ENCODE measurements around the gene VARS1.
A peak's percentile ranks its signal among the peaks of the same experiment; 100 is the strongest.
"Not testable (repeated sequence)": the region's sequence is repeated elsewhere in the genome, so short reads cannot be mapped to it uniquely, and the experiment has no call there.

The VARS1 gene

DNA sequence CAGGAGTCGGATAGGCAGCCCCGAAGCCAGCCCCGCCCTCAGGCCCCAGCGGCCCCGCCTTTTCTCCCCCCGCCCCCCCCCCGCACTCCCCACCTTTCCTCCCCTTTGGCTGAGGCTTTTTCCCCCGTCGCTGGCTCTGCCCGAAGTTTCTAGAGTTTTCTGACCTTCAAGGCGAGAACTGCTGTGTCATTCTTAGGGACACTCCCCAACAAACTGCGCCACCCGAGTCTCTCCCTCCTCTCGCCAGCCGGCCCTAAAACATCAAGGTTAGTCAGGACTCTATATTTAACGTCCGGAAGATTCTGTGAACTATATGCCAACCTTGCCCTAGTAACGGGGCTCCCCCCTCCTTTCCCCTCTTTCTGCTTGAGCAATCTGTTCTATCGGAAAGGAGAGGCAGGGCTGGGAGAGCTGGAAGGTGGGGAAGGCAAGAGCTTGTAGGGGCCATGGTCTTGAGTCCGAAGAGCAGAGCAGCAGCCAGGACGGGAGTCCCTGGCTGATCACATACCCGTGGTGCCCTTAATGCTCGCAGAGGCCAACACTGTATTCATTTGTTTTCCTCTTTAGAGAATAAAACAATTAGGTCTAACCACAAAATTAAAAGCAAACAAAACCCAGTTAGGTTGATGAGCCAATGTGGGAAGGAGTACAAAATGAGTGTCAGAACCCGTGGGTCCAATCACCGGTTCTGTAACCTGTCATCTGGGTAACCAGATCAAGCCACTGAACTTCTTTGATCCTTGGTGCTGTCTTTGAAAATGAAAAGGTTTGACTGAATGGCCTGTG lies 26.7 kb upstream of the VARS1 start:
- peak; percentile 46 to 55 (median 53) for DNase-seq
- Histone ChIP-seq H3K4me3 (ENCODE audit: insufficient read depth, low read depth, low read length, poor library complexity, severe bottlenecking) (peak overlapping the region; percentile 73), H3K9me3 (ENCODE audit: control insufficient read depth, low read length) (no peaks in the 10 kb centered on the region), H3K27ac (ENCODE audit: insufficient read depth, low read length, poor library complexity, severe bottlenecking) (peak overlapping the region; percentile 86), H3K27me3 (replicated peaks; ENCODE audit: control insufficient read depth, insufficient read depth, low read length, poor library complexity, severe bottlenecking) (no peaks in the 10 kb centered on the region), H3K36me3 (ENCODE audit: control insufficient read depth, insufficient read depth, low read length) (no peaks in the 10 kb centered on the region), H3K4me1 (ENCODE audit: control insufficient read depth, insufficient read depth, low read length, poor library complexity, severe bottlenecking) (peaks cover 26% of the 10 kb centered on the region)

- Histone ChIP-seq H3K4me3 (ENCODE audit: insufficient read depth, low read depth, low read length, poor library complexity, severe bottlenecking) (peak overlapping the region; percentile 73), H3K27ac (ENCODE audit: insufficient read depth, low read length, poor library complexity, severe bottlenecking) (peak overlapping the region; percentile 86), H3K27me3 (replicated peaks; ENCODE audit: control insufficient read depth, insufficient read depth, low read length, poor library complexity, severe bottlenecking) (no peaks in the 10 kb centered on the region), H3K9me3 (ENCODE audit: control insufficient read depth, low read length) (no peaks in the 10 kb centered on the region), H3K36me3 (ENCODE audit: control insufficient read depth, insufficient read depth, low read length) (no peaks in the 10 kb centered on the region), H3K4me1 (ENCODE audit: control insufficient read depth, insufficient read depth, low read length, poor library complexity, severe bottlenecking) (peaks cover 21% of the 10 kb centered on the region)
- DNase-seq = no peak
Observed at GRCh38 chr6:31821301-31822035, 25.9 kb upstream of the VARS1 start.

GRCh38 chr6:31820399-31820798 lies 24.8 kb upstream of the VARS1 start:
- not testable (repeated sequence) for DNase-seq; H3K9me3 ChIP-seq (ENCODE audit: control insufficient read depth, low read length); H3K27me3 ChIP-seq (replicated peaks; ENCODE audit: control insufficient read depth, insufficient read depth, low read length, poor library complexity, severe bottlenecking); H3K4me3 ChIP-seq (ENCODE audit: insufficient read depth, low read depth, low read length, poor library complexity, severe bottlenecking); H3K27ac ChIP-seq (ENCODE audit: insufficient read depth, low read length, poor library complexity, severe bottlenecking); H3K36me3 ChIP-seq (ENCODE audit: control insufficient read depth, insufficient read depth, low read length)
- peaks cover 22% of the 10 kb centered on the region for H3K4me1 ChIP-seq (ENCODE audit: control insufficient read depth, insufficient read depth, low read length, poor library complexity, severe bottlenecking)

DNA sequence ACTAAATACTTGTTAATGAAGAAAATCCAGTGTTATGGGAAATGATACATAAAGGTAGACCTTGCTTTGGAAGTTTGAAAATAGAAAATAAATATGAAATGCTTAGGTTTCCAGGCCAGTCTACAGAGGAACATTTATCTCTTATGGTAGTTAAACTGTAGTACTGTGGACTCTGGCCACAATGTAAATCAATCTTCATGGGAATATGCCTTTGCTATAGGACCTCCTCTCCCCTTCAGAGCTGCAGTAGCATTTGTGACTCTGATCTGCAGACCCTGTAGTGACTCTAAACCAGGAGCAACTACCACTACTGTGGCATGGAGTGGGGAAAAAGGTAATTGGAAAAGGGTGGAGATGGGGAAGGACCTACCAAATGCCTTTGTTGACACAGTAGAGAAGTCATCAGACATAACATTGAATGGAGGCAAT lies 24.3 kb upstream of the VARS1 start:
- H3K27me3 ChIP-seq (replicated peaks; ENCODE audit: control insufficient read depth, insufficient read depth, low read length, poor library complexity, severe bottlenecking) = no peaks in the 10 kb centered on the region
- no peaks in the 10 kb centered on the region for H3K36me3 ChIP-seq (ENCODE audit: control insufficient read depth, insufficient read depth, low read length)
- no peak overlapping the region for H3K27ac ChIP-seq (ENCODE audit: insufficient read depth, low read length, poor library complexity, severe bottlenecking)
- no peak for DNase-seq
- H3K9me3 ChIP-seq (ENCODE audit: control insufficient read depth, low read length) = no peaks in the 10 kb centered on the region
- peaks cover 24% of the 10 kb centered on the region for H3K4me1 ChIP-seq (ENCODE audit: control insufficient read depth, insufficient read depth, low read length, poor library complexity, severe bottlenecking)
- H3K4me3 ChIP-seq (ENCODE audit: insufficient read depth, low read depth, low read length, poor library complexity, severe bottlenecking) = no peak overlapping the region

DNA sequence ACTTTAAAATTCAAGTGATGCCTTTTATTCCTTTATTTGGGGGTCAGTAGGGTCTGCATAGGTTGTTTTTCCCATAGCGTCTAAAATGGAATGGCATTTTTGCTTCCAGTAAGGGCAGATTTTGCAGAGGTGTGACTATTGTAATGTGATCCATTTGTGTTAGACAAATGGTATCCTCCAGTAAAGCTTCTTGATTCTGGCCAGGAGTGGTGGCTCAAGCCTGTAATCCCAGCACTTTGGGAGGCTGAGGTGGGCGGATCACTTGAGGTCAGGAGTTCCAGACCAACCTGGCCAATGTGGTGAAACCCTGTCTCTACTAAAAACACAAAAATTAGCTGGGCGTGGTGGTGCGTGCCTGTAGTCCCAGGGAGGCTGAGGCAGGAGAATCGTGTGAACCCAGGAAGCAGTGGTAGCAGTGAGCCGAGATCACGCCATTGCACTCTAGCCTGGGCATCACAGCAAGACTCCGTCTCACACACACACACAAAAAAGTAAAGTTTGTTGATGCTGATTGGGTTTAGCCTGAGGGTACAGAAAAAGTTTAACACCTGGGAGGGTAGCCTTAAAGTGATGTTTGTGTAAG lies 22.5 kb upstream of the VARS1 start:
- peak overlapping the region; percentile 42 for H3K4me3 ChIP-seq (ENCODE audit: insufficient read depth, low read depth, low read length, poor library complexity, severe bottlenecking)
- not testable (repeated sequence) for H3K27me3 ChIP-seq (replicated peaks; ENCODE audit: control insufficient read depth, insufficient read depth, low read length, poor library complexity, severe bottlenecking); H3K36me3 ChIP-seq (ENCODE audit: control insufficient read depth, insufficient read depth, low read length); H3K9me3 ChIP-seq (ENCODE audit: control insufficient read depth, low read length); DNase-seq
- peaks cover 33% of the 10 kb centered on the region for H3K4me1 ChIP-seq (ENCODE audit: control insufficient read depth, insufficient read depth, low read length, poor library complexity, severe bottlenecking)
- peak overlapping the region; percentile 65 for H3K27ac ChIP-seq (ENCODE audit: insufficient read depth, low read length, poor library complexity, severe bottlenecking)

- H3K36me3 ChIP-seq (ENCODE audit: control insufficient read depth, insufficient read depth, low read length); H3K27me3 ChIP-seq (replicated peaks; ENCODE audit: control insufficient read depth, insufficient read depth, low read length, poor library complexity, severe bottlenecking); H3K9me3 ChIP-seq (ENCODE audit: control insufficient read depth, low read length): not testable (repeated sequence)
- peak in 1 of 3 donors; percentile 20 for DNase-seq
- H3K27ac ChIP-seq (ENCODE audit: insufficient read depth, low read length, poor library complexity, severe bottlenecking) = peak overlapping the region; percentile 65
- peak overlapping the region; percentile 42 for H3K4me3 ChIP-seq (ENCODE audit: insufficient read depth, low read depth, low read length, poor library complexity, severe bottlenecking)
- H3K4me1 ChIP-seq (ENCODE audit: control insufficient read depth, insufficient read depth, low read length, poor library complexity, severe bottlenecking) = peaks cover 31% of the 10 kb centered on the region
Observed at GRCh38 chr6:31817133-31817928, 21.8 kb upstream of the VARS1 start.

- Histone ChIP-seq H3K4me3 (ENCODE audit: insufficient read depth, low read depth, low read length, poor library complexity, severe bottlenecking) (peak within 1 kb of the TSS; percentile 92), H3K27ac (ENCODE audit: insufficient read depth, low read length, poor library complexity, severe bottlenecking) (peak within 1 kb of the TSS; percentile 81), H3K27me3 (replicated peaks; ENCODE audit: control insufficient read depth, insufficient read depth, low read length, poor library complexity, severe bottlenecking) (no peaks in the 10 kb centered on the region), H3K36me3 (ENCODE audit: control insufficient read depth, insufficient read depth, low read length) (peaks cover 12% of the 10 kb centered on the region), H3K9me3 (ENCODE audit: control insufficient read depth, low read length) (no peaks in the 10 kb centered on the region), H3K4me1 (ENCODE audit: control insufficient read depth, insufficient read depth, low read length, poor library complexity, severe bottlenecking) (peaks cover 23% of the 10 kb centered on the region)
- peak; percentile 50 to 72 (median 52) for DNase-seq
Observed at GRCh38 chr6:31815025-31815838, 19.7 kb upstream of the VARS1 start, which contains the start of the genes HSPA1A and HSPA1L. TSS of gene HSPA1A (plus strand) at chr6:31815543. CDS start at chr6:31815757, 214 bp downstream. TSS of gene HSPA1L (minus strand) at chr6:31815283. CDS start at chr6:31811972, 3,311 bp downstream.

- Histone ChIP-seq H3K36me3 (ENCODE audit: control insufficient read depth, insufficient read depth, low read length) (peaks cover 12% of the 10 kb centered on the region), H3K4me1 (ENCODE audit: control insufficient read depth, insufficient read depth, low read length, poor library complexity, severe bottlenecking) (peaks cover 23% of the 10 kb centered on the region), H3K27me3 (replicated peaks; ENCODE audit: control insufficient read depth, insufficient read depth, low read length, poor library complexity, severe bottlenecking) (no peaks in the 10 kb centered on the region), H3K4me3 (ENCODE audit: insufficient read depth, low read depth, low read length, poor library complexity, severe bottlenecking) (peak overlapping the region; percentile 92), H3K27ac (ENCODE audit: insufficient read depth, low read length, poor library complexity, severe bottlenecking) (peak overlapping the region; percentile 81), H3K9me3 (ENCODE audit: control insufficient read depth, low read length) (no peaks in the 10 kb centered on the region)
- peak; percentile 59 to 78 (median 59) for DNase-seq
Observed at GRCh38 chr6:31814677-31815024, 19.1 kb upstream of the VARS1 start.

DNA sequence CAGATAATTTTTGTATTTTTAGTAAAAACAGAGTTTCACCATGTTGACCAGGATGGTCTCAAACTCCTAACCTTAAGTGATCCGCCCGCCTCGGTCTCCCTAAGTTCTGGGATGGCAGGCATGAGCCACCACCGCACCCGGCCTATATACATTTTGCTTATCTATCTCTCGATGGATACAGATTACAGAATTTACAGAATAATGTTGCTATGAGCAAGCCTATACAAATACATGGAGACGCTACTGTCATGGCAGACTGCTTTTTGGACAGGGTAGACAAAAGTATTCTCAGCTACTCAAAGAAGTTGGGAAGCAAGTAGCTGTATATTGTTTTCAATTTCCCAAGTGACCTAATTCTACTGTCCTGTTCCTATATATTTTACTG lies 17.9 kb upstream of the VARS1 start:
- Histone ChIP-seq H3K4me1 (ENCODE audit: control insufficient read depth, insufficient read depth, low read length, poor library complexity, severe bottlenecking) (peaks cover 17% of the 10 kb centered on the region), H3K9me3 (ENCODE audit: control insufficient read depth, low read length) (no peaks in the 10 kb centered on the region), H3K4me3 (ENCODE audit: insufficient read depth, low read depth, low read length, poor library complexity, severe bottlenecking) (peak overlapping the region; percentile 25), H3K36me3 (ENCODE audit: control insufficient read depth, insufficient read depth, low read length) (peaks cover 12% of the 10 kb centered on the region), H3K27ac (ENCODE audit: insufficient read depth, low read length, poor library complexity, severe bottlenecking) (peak overlapping the region; percentile 49), H3K27me3 (replicated peaks; ENCODE audit: control insufficient read depth, insufficient read depth, low read length, poor library complexity, severe bottlenecking) (no peaks in the 10 kb centered on the region)
- DNase-seq = no peak
